Small intestine (tissue), 16 donors: Measurements from ENCODE around the gene RAPGEF1. TPM values are rescaled to one million over a fixed set of nuclear protein-coding genes. Genes with fewer than 3 reads are reported as not detected.

Experiments used
- DNase-seq, 2 donors: peaks; one replicate each; pipeline versions ENCODE4 v3.0.0 to v3.0.0-alpha.2; 2013
- FAIRE-seq: peaks from 2 replicates; lab custom pipeline; 2012; peaks lifted over from hg19 to GRCh38; lab: Jason Lieb, UNC
- H3K27ac ChIP-seq, 3 donors: one replicate each; pipeline ENCODE4 v1.5.1; 2013; ENCODE audit warnings: low read length in 2 of 3, mild to moderate bottlenecking in 2 of 3, control low read depth in 1 of 3, inconsistent platforms in 1 of 3, low read depth in 1 of 3, moderate library complexity in 1 of 3
- H3K27me3 ChIP-seq, 3 donors: one replicate each; pipeline ENCODE4 v1.6.1; 2013; ENCODE audit warnings: low read length in 3 of 3, inconsistent platforms in 1 of 3; ENCODE audit not compliant: control insufficient read depth in 3 of 3, insufficient read depth in 3 of 3
- H3K36me3 ChIP-seq, 3 donors: one replicate each; pipeline ENCODE4 v1.6.1; 2013; ENCODE audit warnings: low read length in 3 of 3, inconsistent platforms in 1 of 3, low read depth in 1 of 3, mild to moderate bottlenecking in 1 of 3, moderate library complexity in 1 of 3; ENCODE audit not compliant: control insufficient read depth in 3 of 3, insufficient read depth in 2 of 3
- H3K4me1 ChIP-seq, 3 donors: one replicate each; pipeline ENCODE4 v1.6.1; 2013; ENCODE audit warnings: low read length in 2 of 3, inconsistent platforms in 1 of 3, low read depth in 1 of 3, mild to moderate bottlenecking in 1 of 3, moderate library complexity in 1 of 3; ENCODE audit not compliant: control insufficient read depth in 3 of 3, insufficient read depth in 2 of 3
- H3K4me3 ChIP-seq, 3 donors: one replicate each; pipeline ENCODE4 v1.5.1; 2013; ENCODE audit warnings: low read length in 3 of 3, control low read depth in 1 of 3, inconsistent platforms in 1 of 3, low read depth in 1 of 3, mild to moderate bottlenecking in 1 of 3, moderate library complexity in 1 of 3
- H3K9me3 ChIP-seq, 2 donors: one replicate each; pipeline ENCODE4 v1.6.1; 2013; ENCODE audit warnings: low read depth in 1 of 2, low read length in 1 of 2; ENCODE audit not compliant: control insufficient read depth in 2 of 2, insufficient read depth in 1 of 2
- WGBS, 3 donors: extraction: QIAGEN DNeasy Blood & Tissue Kit; methylation state at CpG; one replicate each; pipeline ENCODE4 v1.1.7; 2013; 5-methylcytosine and 5-hydroxymethylcytosine counted together
- long read RNA-seq, 10 donors: transcript quantifications; one replicate each; lab custom pipeline, GENCODE V29; 2026
- polyA plus RNA-seq, 4 donors: library from polyadenylated mRNA; stranded (reverse) in 3 of 4; unstranded in 1 of 4; fragments of 200-250 nt in 3 of 4; fragments of 120-200 nt in 1 of 4; gene quantifications; one replicate each; pipeline versions ENCODE4 v1.2.1 to v1.2.3, GENCODE V29; 2013
- donor health status: healthy with polysubstance abuse.
- donor health status: control.
- donor health status: control.
- donor health status: Bipolar disorder and iron deficiency.
- donor health status: healthy.

RAPGEF1 gene
- polyA plus RNA-seq, result 10 to 100 TPM; 15.4 to 43.4 (median 21.2) TPM
- long read RNA-seq, donor 1, partial matches to known transcripts, result 5 of 5 reads
- long read RNA-seq, donor 1, other reads (novel, unspliced or antisense), result 0 of 5 reads
- long read RNA-seq, donor 2, full-length matches to known transcripts, result 1 of 1 reads
- long read RNA-seq, donor 2, partial matches to known transcripts, result 0 of 1 reads
- long read RNA-seq, donor 2, other reads (novel, unspliced or antisense), result 0 of 1 reads
- long read RNA-seq, donor 3, result 0 reads
- long read RNA-seq, donor 4, result 0 reads
- long read RNA-seq, donor 5, result 0 reads
- long read RNA-seq, donor 6, result 0 reads
- long read RNA-seq, donor 7, result 0 reads
- long read RNA-seq, donor 8, result 0 reads
- long read RNA-seq, donor 9, result 0 reads
- long read RNA-seq, donor 10, partial matches to known transcripts, result 24 of 24 reads
- long read RNA-seq, donor 10, other reads (novel, unspliced or antisense), result 0 of 24 reads

GRCh38 chr9:131739959-131740648 is at the start of gene RAPGEF1:
RAPGEF1 (minus strand) TSS chr9:131740076; CDS start chr9:131739830, 246 bp downstream.
- peak within 1 kb of the TSS; percentile 63 to 90 (median 86) for H3K27ac ChIP-seq
- H3K4me1 ChIP-seq, result peaks cover 14 to 34% (median 22%) of the 10 kb centered on the region in 3 donors
- peak; percentile 43 to 77 for DNase-seq
- H3K4me3 ChIP-seq, result peak within 1 kb of the TSS; percentile 53 to 83 (median 82)
- WGBS, 3 donors, result 7 to 19% (median 16%) methylated on average over 21 to 69 of the region's 69 CpGs
- peaks cover 0 to 17% (median 0%) of the 10 kb centered on the region in 3 donors for H3K36me3 ChIP-seq
- no peaks in the 10 kb centered on the region for H3K27me3 ChIP-seq
- H3K9me3 ChIP-seq, result no peaks in the 10 kb centered on the region
- no peak for FAIRE-seq

GRCh38 chr9:131788851-131789250 is 49.0 kb upstream of the RAPGEF1 start:
- DNase-seq (no peak), FAIRE-seq (no peak)
- WGBS, 3 donors, result 40 to 62% (median 47%) methylated on average over 1 of the region's 1 CpG
- Histone ChIP-seq H3K4me1 (no peaks in the 10 kb centered on the region), H3K27me3 (peaks cover 0 to 12% (median 0%) of the 10 kb centered on the region in 3 donors), H3K36me3 (no peaks in the 10 kb centered on the region), H3K27ac (no peak overlapping the region), H3K4me3 (no peak overlapping the region), H3K9me3 (peaks cover 0 to 3% of the 10 kb centered on the region in 2 donors)

GRCh38 chr9:131787838-131788237 is 48.0 kb upstream of the RAPGEF1 start:
- Histone ChIP-seq H3K9me3 (peaks cover 0 to 3% of the 10 kb centered on the region in 2 donors), H3K27ac (no peak overlapping the region), H3K36me3 (no peaks in the 10 kb centered on the region), H3K4me3 (no peak overlapping the region), H3K27me3 (peaks cover 0 to 13% (median 0%) of the 10 kb centered on the region in 3 donors), H3K4me1 (no peaks in the 10 kb centered on the region)
- WGBS, 3 donors, result 68 to 76% (median 74%) methylated on average over 9 of the region's 9 CpGs
- FAIRE-seq, result no peak
- DNase-seq, result no peak

GRCh38 chr9:131784748-131785501 is 45.0 kb upstream of the RAPGEF1 start:
- Histone ChIP-seq H3K4me1 (no peaks in the 10 kb centered on the region), H3K4me3 (no peak overlapping the region), H3K27me3 (peaks cover 0 to 10% (median 0%) of the 10 kb centered on the region in 3 donors), H3K9me3 (no peaks in the 10 kb centered on the region), H3K27ac (no peak overlapping the region), H3K36me3 (no peaks in the 10 kb centered on the region)
- DNase-seq (no peak), FAIRE-seq (no peak)
- 60 to 69% (median 66%) methylated on average over 13 of the region's 13 CpGs for WGBS, 3 donors

- 41 to 47% (median 44%) methylated on average over 3 of the region's 3 CpGs for WGBS, 3 donors
Observed at GRCh38 chr9:131781069-131781468, 41.2 kb upstream of the RAPGEF1 start.

GRCh38 chr9:131776473-131776872 is 36.6 kb upstream of the RAPGEF1 start:
- Histone ChIP-seq H3K4me3 (no peak overlapping the region), H3K9me3 (no peaks in the 10 kb centered on the region), H3K27ac (no peak overlapping the region), H3K36me3 (no peaks in the 10 kb centered on the region), H3K4me1 (no peaks in the 10 kb centered on the region), H3K27me3 (no peaks in the 10 kb centered on the region)
- WGBS, 3 donors, result 17 to 26% (median 17%) methylated on average over 7 of the region's 7 CpGs
- peak in 1 of 2 donors; percentile 48 for DNase-seq
- FAIRE-seq, result no peak

More at GRCh38 chr9:131781069-131781468, 41.2 kb upstream of the RAPGEF1 start:
- Histone ChIP-seq H3K36me3 (no peaks in the 10 kb centered on the region), H3K4me1 (no peaks in the 10 kb centered on the region), H3K9me3 (no peaks in the 10 kb centered on the region), H3K4me3 (no peak overlapping the region), H3K27me3 (peaks cover 0 to 2% (median 0%) of the 10 kb centered on the region in 3 donors), H3K27ac (no peak overlapping the region)
- FAIRE-seq (no peak), DNase-seq (no peak)

GRCh38 chr9:131776036-131776435 is 36.2 kb upstream of the RAPGEF1 start:
- H3K27me3 ChIP-seq, result no peaks in the 10 kb centered on the region
- H3K4me3 ChIP-seq, result no peak overlapping the region
- FAIRE-seq (no peak), DNase-seq (no peak)
- 36 to 42% (median 39%) methylated on average over 3 of the region's 3 CpGs for WGBS, 3 donors
- H3K27ac ChIP-seq, result no peak overlapping the region
- no peaks in the 10 kb centered on the region for H3K9me3 ChIP-seq
- H3K4me1 ChIP-seq, result no peaks in the 10 kb centered on the region
- H3K36me3 ChIP-seq, result no peaks in the 10 kb centered on the region

GRCh38 chr9:131774636-131775035 is 34.8 kb upstream of the RAPGEF1 start:
- H3K4me1 ChIP-seq, result no peaks in the 10 kb centered on the region
- no peak for FAIRE-seq
- H3K9me3 ChIP-seq, result no peaks in the 10 kb centered on the region
- peaks cover 0 to 5% (median 0%) of the 10 kb centered on the region in 3 donors for H3K27me3 ChIP-seq
- no peak for DNase-seq
- WGBS, 3 donors, result 84 to 90% (median 86%) methylated on average over 6 of the region's 6 CpGs
- no peaks in the 10 kb centered on the region for H3K36me3 ChIP-seq
- no peak overlapping the region for H3K27ac ChIP-seq
- H3K4me3 ChIP-seq, result no peak overlapping the region
